Small intestine (tissue), 7 donors: ENCODE measurements around the gene THSD7A. TPM values are rescaled to one million over a fixed set of nuclear protein-coding genes. Genes with fewer than 3 reads are reported as not detected.

Experiments used
- DNase-seq, 2 donors: peaks; one replicate each; pipeline versions ENCODE4 v3.0.0 to v3.0.0-alpha.2; 2013
- FAIRE-seq: peaks from 2 replicates; lab custom pipeline; 2012; peaks lifted over from hg19 to GRCh38; lab: Jason Lieb, UNC
- H3K27ac ChIP-seq, 3 donors: one replicate each; pipeline ENCODE4 v1.5.1; 2013; ENCODE audit warnings: low read length in 2 of 3, mild to moderate bottlenecking in 2 of 3, control low read depth in 1 of 3, inconsistent platforms in 1 of 3, low read depth in 1 of 3, moderate library complexity in 1 of 3
- H3K27me3 ChIP-seq, 3 donors: one replicate each; pipeline ENCODE4 v1.6.1; 2013; ENCODE audit warnings: low read length in 3 of 3, inconsistent platforms in 1 of 3; ENCODE audit not compliant: control insufficient read depth in 3 of 3, insufficient read depth in 3 of 3
- H3K36me3 ChIP-seq, 3 donors: one replicate each; pipeline ENCODE4 v1.6.1; 2013; ENCODE audit warnings: low read length in 3 of 3, inconsistent platforms in 1 of 3, low read depth in 1 of 3, mild to moderate bottlenecking in 1 of 3, moderate library complexity in 1 of 3; ENCODE audit not compliant: control insufficient read depth in 3 of 3, insufficient read depth in 2 of 3
- H3K4me1 ChIP-seq, 3 donors: one replicate each; pipeline ENCODE4 v1.6.1; 2013; ENCODE audit warnings: low read length in 2 of 3, inconsistent platforms in 1 of 3, low read depth in 1 of 3, mild to moderate bottlenecking in 1 of 3, moderate library complexity in 1 of 3; ENCODE audit not compliant: control insufficient read depth in 3 of 3, insufficient read depth in 2 of 3
- H3K4me3 ChIP-seq, 3 donors: one replicate each; pipeline ENCODE4 v1.5.1; 2013; ENCODE audit warnings: low read length in 3 of 3, control low read depth in 1 of 3, inconsistent platforms in 1 of 3, low read depth in 1 of 3, mild to moderate bottlenecking in 1 of 3, moderate library complexity in 1 of 3
- H3K9me3 ChIP-seq, 2 donors: one replicate each; pipeline ENCODE4 v1.6.1; 2013; ENCODE audit warnings: low read depth in 1 of 2, low read length in 1 of 2; ENCODE audit not compliant: control insufficient read depth in 2 of 2, insufficient read depth in 1 of 2
- WGBS, 3 donors: extraction: QIAGEN DNeasy Blood & Tissue Kit; methylation state at CpG; one replicate each; pipeline ENCODE4 v1.1.7; 2013; 5-methylcytosine and 5-hydroxymethylcytosine counted together
- polyA plus RNA-seq, 4 donors: library from polyadenylated mRNA; stranded (reverse) in 3 of 4; unstranded in 1 of 4; fragments of 200-250 nt in 3 of 4; fragments of 120-200 nt in 1 of 4; gene quantifications; one replicate each; pipeline versions ENCODE4 v1.2.1 to v1.2.3, GENCODE V29; 2013
- donor health status: healthy with polysubstance abuse.
- donor health status: control.
- donor health status: control.
- donor health status: Bipolar disorder and iron deficiency.
- donor health status: healthy.

Gene THSD7A
- polyA plus RNA-seq, 4 donors: 1.1 to 3.5 TPM; not detected in 2

- peaks cover 0 to 7% of the 10 kb centered on the region in 2 donors for H3K9me3 ChIP-seq
- WGBS, 3 donors: 86 to 96% (median 91%) methylated on average over 1 of the region's 1 CpG
- H3K4me1 ChIP-seq: no peaks in the 10 kb centered on the region
- FAIRE-seq (no peak), DNase-seq (no peak)
- no peak overlapping the region for H3K4me3 ChIP-seq
- no peaks in the 10 kb centered on the region for H3K27me3 ChIP-seq
- H3K27ac ChIP-seq: no peak overlapping the region
- H3K36me3 ChIP-seq: no peaks in the 10 kb centered on the region
Measured at GRCh38 chr7:11430841-11431240, 401.2 kb downstream of the THSD7A start.

DNA sequence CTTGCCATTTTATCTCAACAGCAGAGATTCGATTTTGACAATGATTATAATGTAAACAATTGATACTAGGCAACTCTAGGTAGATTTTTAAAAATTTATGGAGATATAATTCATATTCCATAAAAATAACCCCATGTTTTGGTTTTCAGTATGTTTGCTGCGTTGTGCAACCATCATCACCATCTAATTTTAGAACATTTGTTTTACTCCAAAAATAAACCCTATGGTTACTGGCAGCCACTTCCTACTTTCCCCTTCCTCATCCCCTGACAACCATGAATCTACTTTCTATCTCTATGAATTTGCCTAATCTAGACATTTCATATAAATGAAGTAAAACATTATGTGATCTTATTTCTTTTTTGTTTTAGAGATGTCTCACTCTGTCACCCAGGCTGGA is 401.9 kb downstream of the THSD7A start:
- no peak for FAIRE-seq
- H3K27ac ChIP-seq: no peak overlapping the region
- no peaks in the 10 kb centered on the region for H3K4me1 ChIP-seq
- H3K9me3 ChIP-seq: peaks cover 0 to under 1% of the 10 kb centered on the region in 2 donors
- H3K36me3 ChIP-seq: no peaks in the 10 kb centered on the region
- no peak for DNase-seq
- H3K4me3 ChIP-seq: no peak overlapping the region
- WGBS, 3 donors: 48 to 68% (median 51%) methylated on average over 2 of the region's 2 CpGs
- no peaks in the 10 kb centered on the region for H3K27me3 ChIP-seq

- no peaks in the 10 kb centered on the region for H3K4me1 ChIP-seq
- WGBS, 3 donors: 89 to 91% (median 90%) methylated on average over 6 of the region's 6 CpGs
- H3K36me3 ChIP-seq: no peaks in the 10 kb centered on the region
- DNase-seq (no peak), FAIRE-seq (no peak)
- no peaks in the 10 kb centered on the region for H3K9me3 ChIP-seq
- no peak overlapping the region for H3K4me3 ChIP-seq
- no peak overlapping the region for H3K27ac ChIP-seq
- no peaks in the 10 kb centered on the region for H3K27me3 ChIP-seq
Measured at GRCh38 chr7:11428877-11429581, 403.0 kb downstream of the THSD7A start.

- Histone ChIP-seq H3K9me3 (no peaks in the 10 kb centered on the region), H3K4me3 (no peak overlapping the region), H3K36me3 (no peaks in the 10 kb centered on the region), H3K27me3 (no peaks in the 10 kb centered on the region), H3K4me1 (no peaks in the 10 kb centered on the region), H3K27ac (no peak overlapping the region)
- WGBS, 3 donors: 0 to 3% (median 0%) methylated on average over 1 of the region's 1 CpG
- FAIRE-seq: peak; percentile 86
- peak; percentile 57 to 66 for DNase-seq
Measured at GRCh38 chr7:11427686-11428273, 404.2 kb downstream of the THSD7A start.

DNA sequence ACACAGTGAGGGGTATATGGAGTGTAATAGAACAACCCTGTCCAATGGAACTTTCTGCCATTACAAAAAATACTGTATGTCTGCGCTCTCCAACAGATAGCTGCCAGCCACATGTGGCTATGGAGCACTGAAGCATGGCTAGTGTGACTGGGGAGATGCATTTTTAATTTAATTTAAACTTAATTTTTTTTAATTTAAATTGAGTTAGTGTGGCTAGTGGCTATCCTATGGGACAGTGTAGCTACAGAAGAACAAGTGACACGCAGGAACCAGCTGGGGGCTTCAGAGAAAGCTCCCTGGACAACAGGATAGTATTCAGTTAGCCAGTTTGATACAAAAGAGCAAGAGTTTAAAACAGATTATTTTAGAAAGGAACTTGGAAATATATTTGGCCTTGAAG is 408.0 kb downstream of the THSD7A start:
- no peak for FAIRE-seq
- WGBS, 3 donors: 87 to 91% (median 87%) methylated on average over 2 of the region's 2 CpGs

GRCh38 chr7:11420049-11420448 is 411.9 kb downstream of the THSD7A start:
- no peaks in the 10 kb centered on the region for H3K4me1 ChIP-seq
- no peak for FAIRE-seq
- no peaks in the 10 kb centered on the region for H3K27me3 ChIP-seq
- no peak overlapping the region for H3K4me3 ChIP-seq
- peaks cover 0 to 11% of the 10 kb centered on the region in 2 donors for H3K9me3 ChIP-seq
- WGBS, 3 donors: 34 to 60% (median 38%) methylated on average over 1 of the region's 1 CpG
- H3K27ac ChIP-seq: no peak overlapping the region
- H3K36me3 ChIP-seq: peaks cover 0 to 2% (median 0%) of the 10 kb centered on the region in 3 donors
- DNase-seq: no peak

More for the DNA sequence above, 408.0 kb downstream of the THSD7A start:
- Histone ChIP-seq H3K9me3 (peaks cover 0 to 11% of the 10 kb centered on the region in 2 donors), H3K4me3 (no peak overlapping the region), H3K4me1 (no peaks in the 10 kb centered on the region), H3K36me3 (peaks cover 0 to 2% (median 0%) of the 10 kb centered on the region in 3 donors), H3K27me3 (no peaks in the 10 kb centered on the region), H3K27ac (no peak overlapping the region)
- DNase-seq: no peak

DNA sequence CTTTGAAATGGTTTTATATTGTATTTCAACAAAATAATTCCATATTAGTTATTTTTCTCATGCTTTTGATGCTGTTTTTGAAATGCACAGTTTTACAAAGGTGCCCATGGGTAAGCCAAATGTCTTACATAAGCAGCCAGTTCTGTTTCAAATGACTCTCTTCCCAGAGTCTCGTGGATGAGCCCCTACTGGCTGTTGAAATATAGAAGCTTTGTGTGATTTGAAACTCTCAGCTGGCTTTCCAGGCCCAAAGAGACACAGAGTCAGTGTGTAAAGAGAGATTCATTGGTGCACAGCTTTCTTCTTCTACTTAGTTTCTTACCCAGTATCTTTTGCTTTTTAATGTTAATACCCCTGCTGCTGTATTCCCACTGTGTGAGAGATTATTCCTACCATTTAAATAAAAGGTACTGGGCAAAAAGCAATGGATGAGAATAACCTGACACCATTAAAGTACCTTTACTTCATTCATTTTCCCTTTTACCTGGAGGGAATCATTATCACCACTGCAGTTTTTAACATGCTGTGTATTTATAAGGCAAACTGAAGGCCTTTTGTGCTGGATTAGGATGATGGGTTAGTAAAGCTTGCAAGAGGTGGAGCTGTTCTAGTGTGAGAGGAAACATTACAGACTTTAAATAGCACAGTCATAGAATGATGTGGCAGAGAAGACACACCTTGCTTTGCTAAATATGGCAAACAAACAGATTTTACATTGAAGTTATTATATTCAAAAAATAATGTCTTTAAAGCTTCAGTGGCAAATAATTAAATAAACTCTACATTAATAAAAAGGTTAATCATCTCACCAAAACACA is 415.1 kb downstream of the THSD7A start:
- Histone ChIP-seq H3K4me1 (no peaks in the 10 kb centered on the region), H3K27me3 (no peaks in the 10 kb centered on the region), H3K4me3 (no peak overlapping the region), H3K27ac (no peak overlapping the region), H3K36me3 (peaks cover 0 to 2% (median 0%) of the 10 kb centered on the region in 3 donors), H3K9me3 (peaks cover 0 to 26% of the 10 kb centered on the region in 2 donors)
- DNase-seq (no peak), FAIRE-seq (no peak)
- 45 to 68% (median 54%) methylated on average over 1 of the region's 1 CpG for WGBS, 3 donors

- no peaks in the 10 kb centered on the region for H3K36me3 ChIP-seq
- no peak for FAIRE-seq
- no peak for DNase-seq
- no peak overlapping the region for H3K4me3 ChIP-seq
- no peak overlapping the region for H3K27ac ChIP-seq
- H3K4me1 ChIP-seq: no peaks in the 10 kb centered on the region
- H3K9me3 ChIP-seq: peaks cover 0 to 16% of the 10 kb centered on the region in 2 donors
- H3K27me3 ChIP-seq: no peaks in the 10 kb centered on the region
- WGBS, 3 donors: 93 to 98% (median 95%) methylated on average over 4 of the region's 4 CpGs
Measured at GRCh38 chr7:11415101-11415500, 416.9 kb downstream of the THSD7A start.
